Globus pallidus (tissue), 1 donor: ENCODE measurements around the gene WDR59.
"Not testable (repeated sequence)": the region's sequence is repeated elsewhere in the genome, so short reads cannot be mapped to it uniquely, and the experiment has no call there.

Source experiments
- DNase-seq: peaks from one replicate; pipeline ENCODE4 v3.0.0-alpha.2; 2015; ENCODE audit warnings: low spot score

The WDR59 gene

GRCh38 chr16:75011634-75012307, 26.8 kb upstream of the WDR59 start:
- DNase-seq: no peak

DNA sequence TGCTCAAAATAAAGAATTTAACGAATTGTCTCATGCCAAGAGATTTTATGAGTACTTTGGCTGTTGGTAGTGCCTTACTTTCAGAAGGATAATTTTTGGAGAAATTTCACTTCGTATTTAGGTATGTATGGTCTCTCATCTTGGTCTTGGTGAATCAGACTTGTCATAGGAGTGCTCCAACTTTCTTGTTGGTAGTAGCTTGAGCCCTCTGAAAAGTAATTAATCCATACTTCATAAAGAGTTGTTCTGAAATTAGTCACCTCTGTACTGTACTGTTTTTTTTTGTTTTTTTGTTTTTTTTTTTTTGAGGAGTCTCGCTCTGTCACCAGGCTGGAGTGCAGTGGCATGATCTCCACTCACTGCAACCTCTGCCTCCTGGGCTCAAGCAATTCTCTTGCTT, 25.5 kb upstream of the WDR59 start:
- no peak for DNase-seq

- no peak for DNase-seq
These were observed 22.5 kb upstream of the WDR59 start for GRCh38 chr16:75007443-75007842.

DNA sequence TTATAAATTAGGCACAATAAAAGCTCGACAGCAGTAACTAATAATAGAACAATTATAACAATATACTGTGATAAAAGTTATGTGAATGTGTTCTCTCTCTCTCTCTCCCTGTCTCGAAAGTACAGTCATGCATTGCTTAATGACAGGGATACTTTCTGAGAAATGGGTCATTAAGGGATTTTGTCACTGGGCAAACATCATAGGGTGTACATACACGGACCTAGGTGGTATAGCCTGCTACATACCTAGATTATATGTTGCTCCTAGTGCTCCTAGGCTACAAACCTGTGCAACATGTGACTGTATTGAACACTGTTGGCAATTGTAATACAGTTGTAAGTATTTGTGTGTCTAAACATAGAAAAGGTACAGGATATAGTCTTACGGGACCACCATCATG, 20.8 kb upstream of the WDR59 start:
- no peak for DNase-seq

- no peak for DNase-seq
These were observed 19.5 kb upstream of the WDR59 start for GRCh38 chr16:75004460-75004859.

- DNase-seq: no peak
These were observed 19.0 kb upstream of the WDR59 start for GRCh38 chr16:75003931-75004330.

DNA sequence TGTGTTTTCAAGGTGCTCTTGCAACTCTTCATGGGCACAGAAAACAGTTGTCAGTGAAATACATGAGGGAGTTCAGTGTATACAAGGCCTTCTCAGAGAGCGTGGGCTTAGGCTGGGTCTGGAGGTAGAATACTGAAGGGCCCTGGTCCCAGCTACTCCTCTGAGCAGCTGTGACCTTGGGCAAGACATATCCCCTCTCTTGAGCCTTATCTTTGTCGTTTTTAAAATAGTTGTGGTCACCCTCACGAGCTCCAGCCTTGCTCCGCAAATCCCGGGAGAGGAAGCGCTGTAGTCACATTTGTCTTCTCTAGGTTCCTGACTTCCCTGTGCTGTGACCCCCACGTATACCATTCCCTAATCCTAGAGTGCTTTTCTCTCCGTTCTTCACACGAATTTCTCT, 17.6 kb upstream of the WDR59 start:
- DNase-seq: no peak

GRCh38 chr16:75000481-75001081, 15.7 kb upstream of the WDR59 start:
- peak; percentile 17 for DNase-seq

DNA sequence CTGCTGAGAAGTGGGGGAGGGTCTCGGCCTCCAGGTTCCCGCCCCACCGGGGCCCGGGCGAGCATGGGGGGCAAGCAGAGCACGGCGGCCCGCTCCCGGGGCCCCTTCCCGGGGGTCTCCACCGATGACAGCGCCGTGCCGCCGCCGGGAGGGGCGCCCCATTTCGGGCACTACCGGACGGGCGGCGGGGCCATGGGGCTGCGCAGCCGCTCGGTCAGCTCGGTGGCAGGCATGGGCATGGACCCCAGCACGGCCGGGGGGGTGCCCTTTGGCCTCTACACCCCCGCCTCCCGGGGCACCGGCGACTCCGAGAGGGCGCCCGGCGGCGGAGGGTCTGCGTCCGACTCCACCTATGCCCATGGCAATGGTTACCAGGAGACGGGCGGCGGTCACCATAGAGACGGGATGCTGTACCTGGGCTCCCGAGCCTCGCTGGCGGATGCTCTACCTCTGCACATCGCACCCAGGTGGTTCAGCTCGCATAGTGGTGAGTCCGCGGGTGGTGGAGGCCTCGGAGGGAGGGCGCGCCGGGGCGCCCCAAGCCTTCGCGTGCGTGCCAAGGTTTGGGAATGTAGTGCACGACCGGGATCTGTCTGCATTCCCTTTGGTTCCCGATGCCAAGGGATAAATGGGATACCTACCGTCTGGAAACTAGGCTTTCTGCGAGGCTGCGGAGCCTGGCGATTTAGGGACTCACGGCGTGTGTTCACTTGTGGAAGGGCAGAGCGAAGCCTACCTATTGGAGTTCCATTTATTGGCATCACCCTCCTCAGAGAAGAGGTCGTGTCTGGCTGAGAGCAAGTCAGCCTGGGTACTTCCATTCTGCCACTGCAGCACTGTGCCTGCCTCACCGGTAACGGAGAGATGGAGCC, 14.9 kb upstream of the WDR59 start:
- peak; percentile 24 for DNase-seq

- DNase-seq: peak; percentile 40
These were observed 14.3 kb upstream of the WDR59 start for GRCh38 chr16:74999219-74999608.

- peak; percentile 75 for DNase-seq
These were observed 13.7 kb upstream of the WDR59 start, which contains the start of gene ZNRF1 for GRCh38 chr16:74998481-74999218. Gene ZNRF1, plus strand, starts transcription at chr16:74999024. Its CDS starts 648 bp downstream, at chr16:74999672.

GRCh38 chr16:74997042-74997491, 12.1 kb upstream of the WDR59 start:
- DNase-seq: no peak

GRCh38 chr16:74995986-74996385, 11.1 kb upstream of the WDR59 start:
- DNase-seq: no peak

DNA sequence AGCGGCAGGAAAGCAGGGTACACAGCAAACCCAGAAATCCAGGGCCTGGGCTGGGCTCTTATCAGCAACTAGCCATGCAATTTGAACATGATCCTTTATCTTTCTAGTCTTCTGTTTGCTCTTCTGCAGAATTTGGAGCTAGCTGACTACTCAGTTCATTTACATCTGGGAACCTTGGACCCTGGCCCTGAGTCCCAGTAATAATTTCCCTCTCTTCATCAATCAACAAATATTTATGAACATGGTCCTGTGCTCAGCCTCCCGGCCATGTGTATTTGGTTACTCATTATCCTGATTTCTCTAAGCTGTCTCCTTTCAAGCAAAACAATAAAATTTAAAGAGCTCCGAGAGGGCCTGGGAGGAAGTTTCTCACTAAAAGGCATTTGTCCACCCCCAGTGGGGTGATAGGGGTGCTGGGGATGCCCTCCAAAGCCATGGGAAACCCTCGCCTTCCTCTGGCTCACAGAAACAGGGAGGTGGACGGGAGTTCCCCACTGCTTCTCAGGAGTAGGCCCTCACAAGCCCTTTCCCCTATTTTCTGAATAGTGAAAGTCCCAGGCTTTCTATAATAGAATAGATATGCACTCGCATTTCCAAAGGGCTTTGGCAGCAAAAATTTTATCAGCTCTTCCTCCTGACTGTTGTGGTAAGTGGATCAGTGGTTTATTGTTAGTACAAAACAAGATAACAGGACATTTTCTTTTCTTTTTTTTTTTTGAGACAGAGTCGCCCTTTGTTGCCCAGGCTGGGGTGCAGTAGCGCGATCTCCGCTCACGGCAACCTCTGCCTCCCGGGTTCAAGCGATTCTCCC, 6.9 kb upstream of the WDR59 start:
- peak; percentile 31 for DNase-seq

GRCh38 chr16:74991268-74991592, 6.3 kb upstream of the WDR59 start:
- DNase-seq: no peak

DNA sequence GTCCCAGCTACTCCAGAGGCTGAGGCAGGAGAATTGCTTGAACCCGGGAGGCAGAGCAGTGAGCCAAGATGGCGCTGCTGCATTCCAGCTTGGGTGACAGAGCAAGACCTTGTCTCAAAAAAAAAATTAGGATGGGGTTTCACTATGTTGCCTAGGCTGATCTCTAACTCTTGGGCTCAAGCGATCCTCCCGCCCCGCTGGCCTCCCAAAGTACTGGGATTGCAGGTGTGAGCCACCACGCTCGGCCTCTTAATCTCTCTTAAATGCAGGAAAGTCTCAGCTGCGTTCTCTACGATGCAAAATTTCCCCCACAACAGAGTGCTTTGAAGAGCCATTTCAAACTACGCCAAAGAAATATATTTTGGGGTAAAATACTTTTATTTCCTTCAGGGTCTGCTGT, 5.9 kb upstream of the WDR59 start:
- DNase-seq: no peak

DNA sequence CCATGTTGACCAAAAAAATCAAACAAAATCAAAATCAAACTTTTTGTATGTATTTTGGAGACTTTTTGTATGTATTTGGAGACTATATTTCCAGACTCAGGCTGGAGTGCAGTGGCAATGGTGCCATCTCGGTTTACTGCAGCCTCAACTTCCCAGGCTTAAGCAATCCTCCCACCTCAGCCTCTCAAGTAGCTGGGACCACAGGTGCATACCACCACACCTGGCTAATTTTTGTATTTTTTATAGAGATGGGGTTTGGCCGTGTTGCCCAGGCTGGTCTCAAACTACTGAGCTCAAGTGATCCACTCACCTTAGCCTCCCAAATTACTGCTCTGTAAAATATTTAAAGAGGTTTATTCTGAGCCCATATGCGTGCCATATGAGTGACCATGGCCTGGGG, 4.9 kb upstream of the WDR59 start:
- not testable (repeated sequence) for DNase-seq

DNA sequence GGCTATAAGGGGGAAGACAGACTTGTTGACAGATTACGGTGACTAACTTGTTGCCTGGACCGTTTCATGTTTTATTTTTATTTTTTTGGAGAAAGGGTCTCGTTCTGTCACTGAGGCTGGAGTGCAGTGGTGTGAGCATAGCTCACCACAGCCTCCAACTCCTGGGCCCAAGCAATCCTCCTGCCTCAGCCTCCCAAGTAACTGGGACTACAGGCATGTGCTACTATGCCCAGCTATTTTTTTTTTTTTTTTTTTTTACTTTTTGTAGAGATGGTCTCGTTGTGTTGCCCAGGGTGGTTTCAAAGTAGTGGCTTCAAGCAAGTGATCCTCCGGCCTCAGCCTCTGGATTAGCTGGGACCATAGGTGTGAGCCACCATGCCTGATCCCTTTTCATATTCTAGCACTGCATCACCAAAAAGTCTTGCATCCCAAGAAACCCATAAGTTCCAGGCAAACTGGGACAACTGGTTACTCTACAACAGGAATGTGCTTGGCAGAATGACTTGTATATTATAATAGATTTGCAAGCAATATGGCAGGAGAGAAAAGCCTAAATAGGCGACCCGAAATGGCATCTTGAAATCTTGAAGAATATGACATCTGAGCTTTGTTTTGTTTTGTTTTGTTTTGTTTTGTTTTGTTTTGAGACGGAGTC, 2.2 kb upstream of the WDR59 start:
- no peak for DNase-seq

DNA sequence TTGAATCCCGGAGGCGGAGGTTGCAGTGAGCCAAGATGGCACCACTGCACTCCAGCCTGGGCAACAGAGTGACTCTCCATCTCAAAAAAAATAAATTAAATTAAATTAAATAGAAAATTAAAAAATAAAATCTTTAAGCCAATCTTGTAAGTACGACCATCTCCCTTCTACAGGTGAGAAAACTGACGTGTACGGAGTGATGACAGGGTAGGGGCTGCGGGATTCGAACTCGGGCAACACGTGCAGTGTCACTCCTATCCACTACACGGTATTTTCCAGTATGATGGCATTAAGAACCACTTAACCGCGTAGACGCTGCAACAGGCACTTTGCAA, 762 bp downstream of the WDR59 start:
- DNase-seq: no peak

GRCh38 chr16:74982256-74982655, 2.7 kb downstream of the WDR59 start:
- no peak for DNase-seq

GRCh38 chr16:74975591-74975990, 9.3 kb downstream of the WDR59 start:
- DNase-seq: no peak
